PC-3 (cell line): ENCODE data around the gene KRTAP4-9.

Source experiments
- EZH2 ChIP-seq: fragments of 300-600 bp; sonication (generic); IDR thresholded peaks from one replicate; pipeline ENCODE4 v1.6.1; 2017; ENCODE audit warnings: antibody characterized with exemption, mild to moderate bottlenecking, low read length; ENCODE audit not compliant: unreplicated experiment
- EZH2phosphoT487 ChIP-seq: fragments of 300-600 bp; sonication (generic); IDR thresholded peaks from 2 replicates; pipeline ENCODE4 v1.6.1; 2018; ENCODE audit warnings: mild to moderate bottlenecking, antibody characterized with exemption, low read length, borderline replicate concordance
- TF ChIP-seq, protein P1 (sequence below): fragments of 300-600 bp; sonication (generic); conservative IDR thresholded peaks from 2 replicates; pipeline ENCODE4 v1.5.1; 2017; ENCODE audit warnings: antibody characterized with exemption, low read depth, mild to moderate bottlenecking, low read length

DNA sequence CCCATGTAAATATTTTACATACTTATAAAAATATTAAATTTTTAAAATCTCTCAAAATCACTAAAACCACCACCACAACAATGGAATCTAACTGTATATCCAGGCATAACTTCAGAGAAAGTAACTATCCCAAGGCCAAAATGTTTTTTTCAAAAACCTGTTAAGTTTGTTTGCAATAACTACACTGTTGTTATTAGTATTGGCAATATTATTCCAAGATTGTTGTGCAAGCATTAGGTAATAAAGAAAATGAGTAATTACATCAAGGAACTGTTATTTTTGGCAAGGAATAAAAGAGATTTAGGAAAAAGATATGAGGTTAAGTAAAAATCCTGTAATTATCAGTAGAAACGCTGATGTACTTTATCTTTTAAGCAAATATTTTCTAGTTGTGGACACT, 22.2 kb downstream of the KRTAP4-9 start:
- TF ChIP-seq, protein P1, sequence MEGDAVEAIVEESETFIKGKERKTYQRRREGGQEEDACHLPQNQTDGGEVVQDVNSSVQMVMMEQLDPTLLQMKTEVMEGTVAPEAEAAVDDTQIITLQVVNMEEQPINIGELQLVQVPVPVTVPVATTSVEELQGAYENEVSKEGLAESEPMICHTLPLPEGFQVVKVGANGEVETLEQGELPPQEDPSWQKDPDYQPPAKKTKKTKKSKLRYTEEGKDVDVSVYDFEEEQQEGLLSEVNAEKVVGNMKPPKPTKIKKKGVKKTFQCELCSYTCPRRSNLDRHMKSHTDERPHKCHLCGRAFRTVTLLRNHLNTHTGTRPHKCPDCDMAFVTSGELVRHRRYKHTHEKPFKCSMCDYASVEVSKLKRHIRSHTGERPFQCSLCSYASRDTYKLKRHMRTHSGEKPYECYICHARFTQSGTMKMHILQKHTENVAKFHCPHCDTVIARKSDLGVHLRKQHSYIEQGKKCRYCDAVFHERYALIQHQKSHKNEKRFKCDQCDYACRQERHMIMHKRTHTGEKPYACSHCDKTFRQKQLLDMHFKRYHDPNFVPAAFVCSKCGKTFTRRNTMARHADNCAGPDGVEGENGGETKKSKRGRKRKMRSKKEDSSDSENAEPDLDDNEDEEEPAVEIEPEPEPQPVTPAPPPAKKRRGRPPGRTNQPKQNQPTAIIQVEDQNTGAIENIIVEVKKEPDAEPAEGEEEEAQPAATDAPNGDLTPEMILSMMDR = no peak
- TF ChIP-seq EZH2 = no peak
- no peak for TF ChIP-seq EZH2phosphoT487
